Left ventricle myocardium inferior (tissue), 1 donor: ENCODE data around the gene SOBP. TPM values are rescaled to one million over a fixed set of nuclear protein-coding genes. Genes with fewer than 3 reads are reported as not detected.

Source experiments
- DNase-seq: peaks from one replicate; pipeline ENCODE4 v3.0.0-alpha.2; 2020
- H3K27ac ChIP-seq: fragments of 200-600 bp; replicated peaks from 2 replicates; pipeline ENCODE4 v1.8.0; 2021
- H3K27me3 ChIP-seq: fragments of 200-600 bp; 2 replicates; pipeline ENCODE4 v1.8.0; 2021; ENCODE audit warnings: low read depth
- H3K36me3 ChIP-seq: fragments of 200-600 bp; 2 replicates; pipeline ENCODE4 v1.8.0; 2021
- H3K4me1 ChIP-seq: fragments of 200-600 bp; 2 replicates; pipeline ENCODE4 v1.8.0; 2021
- H3K4me3 ChIP-seq: fragments of 200-600 bp; 2 replicates; pipeline ENCODE4 v1.8.0; 2021; ENCODE audit warnings: mild to moderate bottlenecking, moderate library complexity
- H3K9me3 ChIP-seq: fragments of 200-600 bp; replicated peaks from 2 replicates; pipeline ENCODE4 v1.8.0; 2021
- intact Hi-C: fragments of 100-400 bp; cut with micrococcal nuclease; formaldehyde crosslinking; loops from one replicate; pipeline ENCODE4 v1.11.0; 2022
- total RNA-seq: library from RNA; stranded (reverse); fragmentation: NEBNext Ultra II Directional; extraction: Animal tissue kit (Norgen Biotek cat#: 25700); gene quantifications from one replicate; pipeline ENCODE4 v1.2.1, GENCODE V29; 2021
- TF ChIP-seq, protein P1 (sequence below): fragments of 200-600 bp; IDR thresholded peaks from 2 replicates; pipeline ENCODE4 v1.8.0; 2021; ENCODE audit warnings: antibody characterized with exemption, mild to moderate bottlenecking, borderline replicate concordance
- donor health status: DM: no; HTN: yes; CAD: no; lungs with severe emphysema.

SOBP gene
- total RNA-seq, 1 donor from 2014 or later = 22.9 TPM

DNA sequence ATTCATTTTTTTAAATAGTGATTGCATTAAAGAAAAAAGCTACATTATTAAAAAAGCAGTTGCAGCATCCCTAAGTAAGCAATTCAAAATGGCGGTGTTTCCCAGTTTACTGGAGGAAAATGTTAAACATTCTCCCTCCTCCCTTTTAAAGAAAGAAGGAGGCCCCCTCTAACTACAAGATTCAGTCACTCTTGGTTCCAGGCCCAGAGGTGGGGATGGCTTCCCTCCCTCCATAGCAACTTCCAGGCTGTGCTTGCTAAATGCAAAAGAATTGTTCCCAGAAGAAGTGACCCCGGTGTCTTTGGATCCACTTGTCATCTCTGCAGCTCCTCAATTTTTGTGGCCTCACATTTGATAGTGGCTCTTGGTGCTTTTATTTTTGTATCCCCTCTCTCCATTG, 165.9 kb downstream of the SOBP start:
- intact Hi-C loops = no loop called here

DNA sequence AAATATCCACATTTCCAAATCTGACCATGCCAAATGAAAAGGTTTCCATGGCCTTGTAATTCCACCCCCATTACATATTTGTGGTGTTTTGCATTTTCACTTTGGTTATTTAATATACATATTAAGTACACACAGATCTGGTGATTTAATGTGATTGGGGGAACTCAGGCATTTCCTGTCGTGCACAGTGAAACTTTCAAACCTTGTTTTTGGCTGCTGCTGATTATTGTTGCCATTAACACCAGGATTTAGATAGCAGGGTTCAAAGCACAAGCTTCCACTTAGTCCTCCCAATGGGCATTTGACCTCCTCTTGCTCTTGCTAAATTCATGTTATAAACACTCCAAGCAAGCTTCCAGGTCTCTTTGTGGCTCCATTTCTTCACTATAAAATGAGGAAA, 166.5 kb downstream of the SOBP start:
- Histone ChIP-seq H3K4me3 (no peak overlapping the region), H3K9me3 (peaks cover 8% of the 10 kb centered on the region), H3K36me3 (no peaks in the 10 kb centered on the region), H3K27me3 (no peaks in the 10 kb centered on the region), H3K4me1 (peaks cover 62% of the 10 kb centered on the region), H3K27ac (peak overlapping the region; percentile 66)
- DNase-seq = no peak
- intact Hi-C loops = no loop called here
- TF ChIP-seq, protein P1, sequence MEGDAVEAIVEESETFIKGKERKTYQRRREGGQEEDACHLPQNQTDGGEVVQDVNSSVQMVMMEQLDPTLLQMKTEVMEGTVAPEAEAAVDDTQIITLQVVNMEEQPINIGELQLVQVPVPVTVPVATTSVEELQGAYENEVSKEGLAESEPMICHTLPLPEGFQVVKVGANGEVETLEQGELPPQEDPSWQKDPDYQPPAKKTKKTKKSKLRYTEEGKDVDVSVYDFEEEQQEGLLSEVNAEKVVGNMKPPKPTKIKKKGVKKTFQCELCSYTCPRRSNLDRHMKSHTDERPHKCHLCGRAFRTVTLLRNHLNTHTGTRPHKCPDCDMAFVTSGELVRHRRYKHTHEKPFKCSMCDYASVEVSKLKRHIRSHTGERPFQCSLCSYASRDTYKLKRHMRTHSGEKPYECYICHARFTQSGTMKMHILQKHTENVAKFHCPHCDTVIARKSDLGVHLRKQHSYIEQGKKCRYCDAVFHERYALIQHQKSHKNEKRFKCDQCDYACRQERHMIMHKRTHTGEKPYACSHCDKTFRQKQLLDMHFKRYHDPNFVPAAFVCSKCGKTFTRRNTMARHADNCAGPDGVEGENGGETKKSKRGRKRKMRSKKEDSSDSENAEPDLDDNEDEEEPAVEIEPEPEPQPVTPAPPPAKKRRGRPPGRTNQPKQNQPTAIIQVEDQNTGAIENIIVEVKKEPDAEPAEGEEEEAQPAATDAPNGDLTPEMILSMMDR = no peak

More for the DNA sequence above, 165.9 kb downstream of the SOBP start:
- no peak overlapping the region for H3K4me3 ChIP-seq
- no peak overlapping the region for H3K27ac ChIP-seq
- no peak for DNase-seq
- TF ChIP-seq, protein P1 = no peak
- no peaks in the 10 kb centered on the region for H3K36me3 ChIP-seq
- H3K4me1 ChIP-seq = peaks cover 56% of the 10 kb centered on the region
- peaks cover 8% of the 10 kb centered on the region for H3K9me3 ChIP-seq
- H3K27me3 ChIP-seq = no peaks in the 10 kb centered on the region

DNA sequence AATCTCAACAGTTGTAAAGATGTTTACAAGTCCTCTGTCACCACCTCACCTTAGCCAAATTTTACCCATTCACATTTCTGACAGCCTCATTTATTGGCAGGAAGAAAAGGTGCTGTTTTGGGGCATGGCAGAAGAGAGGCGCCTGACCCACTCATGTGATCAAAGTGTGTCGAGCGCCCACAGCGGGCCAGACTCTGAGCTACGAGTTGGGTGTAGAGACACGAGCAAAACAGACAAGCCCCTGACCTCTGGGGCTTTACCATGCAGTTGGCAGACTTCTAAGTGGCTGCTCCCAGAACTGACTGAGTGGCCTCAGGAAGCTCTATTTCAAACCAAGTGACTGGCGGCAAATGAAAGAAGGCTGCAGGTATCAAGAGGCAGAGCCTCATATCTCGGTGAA, 167.0 kb downstream of the SOBP start:
- intact Hi-C loops = no loop called here
- Histone ChIP-seq H3K27me3 (no peaks in the 10 kb centered on the region), H3K27ac (peak overlapping the region; percentile 66), H3K4me1 (peaks cover 62% of the 10 kb centered on the region), H3K4me3 (no peak overlapping the region), H3K36me3 (no peaks in the 10 kb centered on the region), H3K9me3 (peaks cover 3% of the 10 kb centered on the region)
- peak; percentile 55 for DNase-seq
- TF ChIP-seq, protein P1 = no peak

DNA sequence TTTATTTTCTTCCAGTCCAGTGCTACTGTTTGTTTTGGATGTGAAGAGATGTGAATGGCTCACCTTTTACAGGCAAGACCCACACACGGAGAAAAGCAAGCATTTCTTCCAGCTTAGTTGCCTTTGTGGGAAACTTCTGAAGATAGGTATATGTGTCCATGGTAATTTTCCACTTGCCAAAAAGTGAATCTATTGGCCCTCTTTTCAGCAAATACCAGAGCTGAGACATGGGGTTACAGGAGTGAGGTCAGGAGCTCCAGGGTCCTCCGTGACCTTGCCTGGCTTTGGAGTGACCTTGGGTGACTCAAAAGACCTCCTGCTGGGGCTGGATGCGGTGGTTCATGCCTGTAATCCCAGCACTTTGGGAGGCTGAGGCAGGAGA, 167.4 kb downstream of the SOBP start:
- intact Hi-C loops = no loop called here
- DNase-seq = no peak
- no peaks in the 10 kb centered on the region for H3K36me3 ChIP-seq
- H3K9me3 ChIP-seq = no peaks in the 10 kb centered on the region
- peak overlapping the region; percentile 66 for H3K27ac ChIP-seq
- H3K27me3 ChIP-seq = no peaks in the 10 kb centered on the region
- H3K4me1 ChIP-seq = peaks cover 60% of the 10 kb centered on the region
- H3K4me3 ChIP-seq = no peak overlapping the region
- TF ChIP-seq, protein P1 = no peak

DNA sequence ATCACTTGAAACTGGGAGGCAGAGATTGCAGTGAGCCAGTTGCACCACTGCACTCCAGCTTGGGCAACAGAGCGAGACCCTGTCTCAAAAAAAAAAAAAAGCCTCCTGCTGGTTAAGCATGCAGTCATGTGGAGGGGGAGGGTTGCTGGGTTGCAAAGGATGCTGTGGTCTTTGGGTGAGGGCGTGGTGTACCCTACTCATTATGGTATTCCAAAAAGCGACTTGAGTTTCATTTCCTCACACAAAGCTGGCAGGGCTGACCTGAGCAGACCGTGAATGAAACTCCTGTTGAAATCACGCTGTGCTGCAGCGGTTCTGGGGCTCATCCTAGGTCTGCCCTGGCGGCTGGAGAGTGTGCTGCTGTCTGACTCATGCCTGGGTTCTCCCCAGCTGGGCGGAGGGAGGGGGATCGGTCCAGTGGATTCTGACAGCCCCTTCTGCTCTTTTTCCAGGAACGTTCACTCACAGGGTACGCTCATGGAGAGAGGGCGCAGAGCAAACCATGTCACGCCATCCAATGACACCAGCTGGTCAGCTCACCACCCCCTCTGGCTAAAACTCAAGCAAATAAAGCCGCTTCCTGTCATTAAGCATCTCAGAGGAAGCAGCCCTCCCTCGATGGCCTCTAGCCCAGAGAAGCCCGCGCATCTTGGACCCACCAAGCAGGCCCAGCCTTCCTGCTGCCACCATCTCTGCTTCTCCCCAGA, 168.0 kb downstream of the SOBP start:
- H3K4me3 ChIP-seq = peak overlapping the region; percentile 33
- TF ChIP-seq, protein P1 = peak; percentile 26
- intact Hi-C loops = no loop called here
- H3K36me3 ChIP-seq = no peaks in the 10 kb centered on the region
- peak; percentile 29 for DNase-seq
- peak overlapping the region; percentile 66 for H3K27ac ChIP-seq
- H3K4me1 ChIP-seq = peaks cover 54% of the 10 kb centered on the region
- H3K9me3 ChIP-seq = no peaks in the 10 kb centered on the region
- H3K27me3 ChIP-seq = no peaks in the 10 kb centered on the region
